K562 (cell line): ENCODE measurements around the gene CRYBG1. TPM values are rescaled to one million over a fixed set of nuclear protein-coding genes. Genes with fewer than 3 reads are reported as not detected.

Experiments
- ATAC-seq: fragments of 200-7000 bp; cut with Tn5 transposase; 3 replicates; pipeline ENCODE4 v1.9.1; 2020; ENCODE audit warnings: moderate library complexity
- BruUV-seq: library from RNA; stranded (reverse); fragments of 400-500 nt; replicated peaks from 2 replicates; lab custom pipeline; 2021; lab: Mats Ljungman, UMichigan
- CTCF ChIA-PET: fragments of 300-600 bp; formaldehyde crosslinking; extraction: SDS; loops from one replicate; lab custom pipeline; 2021; ENCODE audit warnings: low intra/inter-chr PET ratio; lab: Yijun Ruan, JAX
- POLR2A ChIA-PET: fragments of 300-600, 350-650 bp; sonication (Branson Sonifier 250); formaldehyde crosslinking; extraction: SDS; loops from one replicate; lab custom pipeline; 2021; ENCODE audit warnings: antibody characterized with exemption, inconsistent platforms; lab: Yijun Ruan, JAX
- DNase-seq, 4 experiments: peaks; one replicate each; pipeline versions ENCODE4 v3.0.0 to v3.0.0-alpha.2; 2011 to 2018; ENCODE audit warnings: low spot score in 3 of 4, mixed read lengths in 3 of 4; ENCODE audit errors: extremely low read depth in 1 of 4
- FAIRE-seq: peaks from 2 replicates; lab custom pipeline; 2011; peaks lifted over from hg19 to GRCh38; lab: Jason Lieb, UNC
- H2AFZ ChIP-seq: 2 replicates; pipeline ENCODE4 v1.6.0; 2011; ENCODE audit warnings: low read depth, low read length, control low read depth, inconsistent platforms
- H3K27ac ChIP-seq: fragments of 200-600 bp; 3 replicates; pipeline ENCODE4 v1.8.0; 2011; ENCODE audit warnings: low read depth, mild to moderate bottlenecking, control low read depth, inconsistent platforms, low read length, moderate library complexity, mixed read lengths; ENCODE audit errors: extremely low read depth
- H3K27me3 ChIP-seq, 2 experiments: fragments of 300-600 bp in 1 of 2; 2 replicates in 1 of 2; 3 replicates in 1 of 2; pipeline versions ENCODE4 v1.6.0 to v1.8.0; 2011; ENCODE audit warnings: inconsistent platforms in 2 of 2, low read length in 2 of 2, mild to moderate bottlenecking in 1 of 2, mixed read lengths in 1 of 2, moderate library complexity in 1 of 2; ENCODE audit not compliant: control insufficient read depth in 2 of 2, insufficient read depth in 2 of 2
- H3K36me3 ChIP-seq: fragments of 300-600 bp; 3 replicates; pipeline ENCODE4 v1.8.0; 2011; ENCODE audit warnings: mild to moderate bottlenecking, low read length, inconsistent platforms; ENCODE audit not compliant: control insufficient read depth, insufficient read depth
- H3K4me1 ChIP-seq, 2 experiments: fragments of 200-600 bp in 1 of 2; replicated peaks in 1 of 2; 2 replicates in 1 of 2; 3 replicates in 1 of 2; pipeline versions ENCODE4 v1.5.1 to v1.8.0; 2011; ENCODE audit warnings: inconsistent platforms in 2 of 2, low read length in 2 of 2, mild to moderate bottlenecking in 1 of 2, mixed read lengths in 1 of 2, moderate library complexity in 1 of 2; ENCODE audit not compliant: control insufficient read depth in 2 of 2, insufficient read depth in 2 of 2
- H3K4me2 ChIP-seq: 2 replicates; pipeline ENCODE4 v1.6.1; 2011; ENCODE audit warnings: low read length, control low read depth, inconsistent platforms, mixed read lengths; ENCODE audit not compliant: insufficient read depth
- H3K4me3 ChIP-seq: fragments of 200-600 bp; sonication (generic), shearing (Covaris generic); 2 replicates; pipeline ENCODE4 v1.5.1; 2016; ENCODE audit warnings: control low read depth, inconsistent platforms
- H3K79me2 ChIP-seq: fragments of 200-600 bp; 3 replicates; pipeline ENCODE4 v1.8.0; 2011; ENCODE audit warnings: low read length, inconsistent platforms; ENCODE audit not compliant: control insufficient read depth, insufficient read depth
- H3K9ac ChIP-seq, 2 experiments: 2 replicates each; pipeline versions ENCODE4 v1.6.0 to v1.6.1; 2011; ENCODE audit warnings: low read depth in 2 of 2, low read length in 2 of 2, control low read depth in 1 of 2, inconsistent platforms in 1 of 2, mild to moderate bottlenecking in 1 of 2, mixed read lengths in 1 of 2; ENCODE audit not compliant: insufficient read depth in 1 of 2
- H3K9me1 ChIP-seq: one replicate; pipeline ENCODE4 v1.6.0; 2011; ENCODE audit warnings: inconsistent platforms, mild to moderate bottlenecking, low read length, moderate library complexity; ENCODE audit not compliant: control insufficient read depth, insufficient read depth
- H3K9me3 ChIP-seq: replicated peaks from 2 replicates; pipeline ENCODE4 v1.5.1; 2011; ENCODE audit warnings: low read depth, low read length, inconsistent platforms; ENCODE audit not compliant: control insufficient read depth, insufficient read depth
- H4K20me1 ChIP-seq: replicated peaks from 2 replicates; pipeline ENCODE4 v1.6.1; 2011; ENCODE audit warnings: low read length, inconsistent platforms, mixed read lengths; ENCODE audit not compliant: control insufficient read depth, insufficient read depth
- E2F3 ChIP-seq: fragments of 250-450 bp; sonication (Bioruptor Pico); IDR thresholded peaks from 2 replicates; pipeline ENCODE4 v1.4.0; 2020; ENCODE audit warnings: mild to moderate bottlenecking
- GABPB2 ChIP-seq: fragments of 250-450 bp; sonication (Bioruptor Pico); conservative IDR thresholded peaks from 2 replicates; pipeline ENCODE4 v1.5.1; 2021; ENCODE audit warnings: mild to moderate bottlenecking
- L3MBTL2 ChIP-seq: fragments of 450-650 bp; IDR thresholded peaks from 2 replicates; pipeline ENCODE4 v1.6.1; 2016; ENCODE audit warnings: mild to moderate bottlenecking, moderate library complexity
- PRMT5 ChIP-seq: sonication (generic); formaldehyde crosslinking; IDR thresholded peaks from 2 replicates; pipeline ENCODE4 v1.5.0; 2020; ENCODE audit warnings: missing genetic modification reagents
- ZBTB34 ChIP-seq: fragments of 250-450 bp; sonication (Bioruptor Pico); IDR thresholded peaks from 2 replicates; pipeline ENCODE4 v1.8.0; 2021; ENCODE audit warnings: mild to moderate bottlenecking, moderate library complexity
- ZNF444 ChIP-seq: fragments of 250-450 bp; sonication (Bioruptor Pico); IDR thresholded peaks from 2 replicates; pipeline ENCODE4 v1.4.0; 2020; ENCODE audit warnings: mild to moderate bottlenecking, moderate library complexity
- WGBS: fragments of 100-300 bp; shearing (Covaris generic); methylation state at CpG from one replicate; pipeline ENCODE4 v1.1.6; 2016; ENCODE audit warnings: low coverage, mixed read lengths; ENCODE audit not compliant: insufficient coverage; ENCODE audit errors: missing lambda C conversion rate; 5-methylcytosine and 5-hydroxymethylcytosine counted together
- in situ Hi-C: fragments of 300-500 bp; cut with MboI; formaldehyde crosslinking; loops from 4 replicates; pipeline ENCODE4 v1.15.0; 2018; ENCODE audit warnings: inconsistent platforms, mixed read lengths
- intact Hi-C: fragments of 100-400 bp; cut with micrococcal nuclease; formaldehyde crosslinking; loops from 2 replicates; pipeline ENCODE4 v1.14.2; 2022
- polyA plus RNA-seq, 8 experiments: library from polyadenylated mRNA; depleted of rRNA in 4 of 8; stranded (reverse) in 5 of 8; unstranded in 3 of 8; fragments of >200 nt; fragmentation: Nextera tagmentation in 2 of 8; fragmentation: Illumina TruSeq in 1 of 8; extraction: Ambion mirVana in 2 of 8; extraction: Trizol in 1 of 8; gene quantifications; 2 replicates each; pipeline versions ENCODE4 v1.2.1 to v1.2.3, GENCODE V29; 2011 to 2014; ENCODE audit warnings: inconsistent platforms in 1 of 8, missing spikeins in 1 of 8
- total RNA-seq, 7 experiments: library from RNA; depleted of rRNA in 6 of 7; stranded (reverse); fragments of >200 nt in 6 of 7; fragmentation: Illumina TruSeq in 2 of 7; extraction: Trizol in 2 of 7; gene quantifications; 2 replicates each; pipeline versions ENCODE4 v1.2.1 to v1.2.3, GENCODE V29; 2011 to 2021; ENCODE audit warnings: low replicate concordance in 1 of 7
- TF ChIP-seq, protein P1 (sequence below), 2 experiments: fragments of 450-650 bp; formaldehyde crosslinking in 1 of 2; IDR thresholded peaks; 2 replicates each; pipeline versions ENCODE4 v1.4.0 to v1.6.1; 2014 to 2020; ENCODE audit warnings: mild to moderate bottlenecking in 2 of 2, borderline replicate concordance in 1 of 2, low read depth in 1 of 2

CRYBG1 gene
- total and polyA plus RNA-seq, 9 of the 15 experiments (the other 6 are each of a cell fraction or from before 2014, with no cell fraction given), result 0.07 to 0.47 (median 0.11) TPM

GRCh38 chr6:106502559-106502958, 142.0 kb downstream of the CRYBG1 start:
- no peak for TF ChIP-seq PRMT5
- no peak for TF ChIP-seq L3MBTL2
- TF ChIP-seq E2F3 (CRISPR knock-in tag), result no peak
- TF ChIP-seq GABPB2 (CRISPR knock-in tag), result no peak
- no peak for TF ChIP-seq ZNF444 (CRISPR knock-in tag)
- no peak for TF ChIP-seq ZBTB34 (CRISPR knock-in tag)
- TF ChIP-seq, protein P1, sequence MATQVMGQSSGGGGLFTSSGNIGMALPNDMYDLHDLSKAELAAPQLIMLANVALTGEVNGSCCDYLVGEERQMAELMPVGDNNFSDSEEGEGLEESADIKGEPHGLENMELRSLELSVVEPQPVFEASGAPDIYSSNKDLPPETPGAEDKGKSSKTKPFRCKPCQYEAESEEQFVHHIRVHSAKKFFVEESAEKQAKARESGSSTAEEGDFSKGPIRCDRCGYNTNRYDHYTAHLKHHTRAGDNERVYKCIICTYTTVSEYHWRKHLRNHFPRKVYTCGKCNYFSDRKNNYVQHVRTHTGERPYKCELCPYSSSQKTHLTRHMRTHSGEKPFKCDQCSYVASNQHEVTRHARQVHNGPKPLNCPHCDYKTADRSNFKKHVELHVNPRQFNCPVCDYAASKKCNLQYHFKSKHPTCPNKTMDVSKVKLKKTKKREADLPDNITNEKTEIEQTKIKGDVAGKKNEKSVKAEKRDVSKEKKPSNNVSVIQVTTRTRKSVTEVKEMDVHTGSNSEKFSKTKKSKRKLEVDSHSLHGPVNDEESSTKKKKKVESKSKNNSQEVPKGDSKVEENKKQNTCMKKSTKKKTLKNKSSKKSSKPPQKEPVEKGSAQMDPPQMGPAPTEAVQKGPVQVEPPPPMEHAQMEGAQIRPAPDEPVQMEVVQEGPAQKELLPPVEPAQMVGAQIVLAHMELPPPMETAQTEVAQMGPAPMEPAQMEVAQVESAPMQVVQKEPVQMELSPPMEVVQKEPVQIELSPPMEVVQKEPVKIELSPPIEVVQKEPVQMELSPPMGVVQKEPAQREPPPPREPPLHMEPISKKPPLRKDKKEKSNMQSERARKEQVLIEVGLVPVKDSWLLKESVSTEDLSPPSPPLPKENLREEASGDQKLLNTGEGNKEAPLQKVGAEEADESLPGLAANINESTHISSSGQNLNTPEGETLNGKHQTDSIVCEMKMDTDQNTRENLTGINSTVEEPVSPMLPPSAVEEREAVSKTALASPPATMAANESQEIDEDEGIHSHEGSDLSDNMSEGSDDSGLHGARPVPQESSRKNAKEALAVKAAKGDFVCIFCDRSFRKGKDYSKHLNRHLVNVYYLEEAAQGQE (IDR thresholded peaks at IDR 0.05; ENCODE audit: borderline replicate concordance), result no peak
- TF ChIP-seq, protein P1 (CRISPR knock-in tag; IDR thresholded peaks at IDR 0.05; ENCODE audit: low read depth), result no peak
- H3K4me1 ChIP-seq, result no peaks in the 10 kb centered on the region
- no peaks in the 10 kb centered on the region for H3K9me3 ChIP-seq
- H3K4me3 ChIP-seq, result no peak overlapping the region
- in situ Hi-C loops (no loop called here), intact Hi-C loops (no loop called here)
- CTCF ChIA-PET, result no interaction called here
- no TSS peak for BruUV-seq
- H3K27ac ChIP-seq, result no peak overlapping the region
- POLR2A ChIA-PET, result no interaction called here
- H3K36me3 ChIP-seq, result no peaks in the 10 kb centered on the region
- H3K9me1 ChIP-seq, result no peaks in the 10 kb centered on the region
- FAIRE-seq (no peak), ATAC-seq (no peak), DNase-seq (no peak)
- no peak overlapping the region for H3K4me2 ChIP-seq
- WGBS, result 26% methylated on average over 2 of the region's 2 CpGs
- H2AFZ ChIP-seq, result no peak overlapping the region
- H4K20me1 ChIP-seq, result no peaks in the 10 kb centered on the region
- H3K79me2 ChIP-seq, result no peaks in the 10 kb centered on the region
- peaks cover 11 to 24% of the 10 kb centered on the region in 2 experiments; a peak in 3 of 5 replicates for H3K27me3 ChIP-seq
- H3K9ac ChIP-seq, result no peak overlapping the region
